GM08714 (cell line): ENCODE data around the gene GNA12.

Experiments used
- H3K4me3 ChIP-seq: fragments of 200-500 bp; sonication (Bioruptor generic); 2 replicates; pipeline ENCODE4 v1.5.1; 2014; ENCODE audit warnings: mild to moderate bottlenecking, low read length, inconsistent platforms
- ZNF274 ChIP-seq: IDR thresholded peaks from 2 replicates; pipeline ENCODE4 v1.6.1; 2012; ENCODE audit warnings: mild to moderate bottlenecking, low read depth, low read length

Gene GNA12

GRCh38 chr7:2802504-2803341, 41.4 kb downstream of the GNA12 start:
- H3K4me3 ChIP-seq = no peak overlapping the region
- no peak for TF ChIP-seq ZNF274

GRCh38 chr7:2802101-2802500, 42.0 kb downstream of the GNA12 start:
- H3K4me3 ChIP-seq = no peak overlapping the region
- no peak for TF ChIP-seq ZNF274

GRCh38 chr7:2800931-2801688, 43.0 kb downstream of the GNA12 start:
- peak overlapping the region; percentile 13; the same call in 1 of the 2 replicates for H3K4me3 ChIP-seq
- TF ChIP-seq ZNF274 = no peak

- TF ChIP-seq ZNF274 = no peak
- H3K4me3 ChIP-seq = no peak overlapping the region; the same call in 1 of the 2 replicates
These were observed 43.7 kb downstream of the GNA12 start for GRCh38 chr7:2800220-2800930.

GRCh38 chr7:2799253-2799652, 44.9 kb downstream of the GNA12 start:
- no peak for TF ChIP-seq ZNF274
- no peak overlapping the region for H3K4me3 ChIP-seq

- no peak for TF ChIP-seq ZNF274
- H3K4me3 ChIP-seq = no peak overlapping the region
These were observed 45.4 kb downstream of the GNA12 start for GRCh38 chr7:2798669-2799068.

- TF ChIP-seq ZNF274 = no peak
- H3K4me3 ChIP-seq = no peak overlapping the region
These were observed 47.5 kb downstream of the GNA12 start for GRCh38 chr7:2796358-2797352.

- no peak for TF ChIP-seq ZNF274
- no peak overlapping the region for H3K4me3 ChIP-seq
These were observed 48.2 kb downstream of the GNA12 start for GRCh38 chr7:2795906-2796305.

GRCh38 chr7:2794836-2795636, 49.1 kb downstream of the GNA12 start:
- no peak overlapping the region for H3K4me3 ChIP-seq
- TF ChIP-seq ZNF274 = no peak

GRCh38 chr7:2792856-2793487, 51.1 kb downstream of the GNA12 start:
- TF ChIP-seq ZNF274 = no peak
- no peak overlapping the region for H3K4me3 ChIP-seq

- no peak overlapping the region for H3K4me3 ChIP-seq
- no peak for TF ChIP-seq ZNF274
These were observed 51.9 kb downstream of the GNA12 start for GRCh38 chr7:2792235-2792634.

GRCh38 chr7:2791390-2791789, 52.7 kb downstream of the GNA12 start:
- no peak overlapping the region for H3K4me3 ChIP-seq
- TF ChIP-seq ZNF274 = no peak
